Activated T-helper 9 cell treated with anti-CD3 and anti-CD28 coated beads, Interleukin-2, amount 50 U/mL, for 16 hours (primary cell): ENCODE data around the gene TREM1.

Source experiments
- DNase-seq: peaks from one replicate; pipeline ENCODE4 v3.0.0-alpha.2; 2020; ENCODE audit warnings: low read depth

TREM1 gene

DNA sequence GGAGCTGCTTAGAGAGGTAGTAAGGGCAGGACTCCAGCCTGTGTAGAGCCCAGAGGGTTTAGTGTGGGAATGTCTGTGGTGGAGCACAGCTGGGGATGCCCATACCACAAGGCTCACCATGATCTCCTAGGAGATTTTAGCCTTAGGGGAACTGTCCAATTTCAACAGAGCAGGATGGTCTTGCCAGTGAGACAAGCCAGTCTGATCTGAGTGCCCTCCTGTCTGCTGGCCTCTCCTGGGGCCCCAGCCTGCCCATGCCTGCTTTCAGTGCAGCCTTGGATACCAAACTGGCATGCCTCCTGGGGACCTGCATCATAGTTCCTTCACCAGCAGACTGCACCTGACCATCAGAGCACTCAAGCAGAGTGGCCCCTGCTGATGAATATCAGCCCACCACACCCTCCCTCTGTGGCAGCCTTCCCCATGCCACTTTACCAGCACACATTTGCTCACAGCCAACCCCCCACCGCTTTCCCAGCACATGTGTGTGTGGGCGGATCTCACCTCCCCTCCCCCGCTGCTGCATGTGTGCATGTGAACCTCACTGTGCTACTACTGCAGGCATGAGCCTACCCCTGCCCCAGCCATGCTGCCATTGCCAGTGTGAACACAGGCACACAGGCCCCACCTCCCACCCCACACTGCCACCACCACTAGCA is 7.9 kb upstream of the TREM1 start:
- DNase-seq = no peak

DNA sequence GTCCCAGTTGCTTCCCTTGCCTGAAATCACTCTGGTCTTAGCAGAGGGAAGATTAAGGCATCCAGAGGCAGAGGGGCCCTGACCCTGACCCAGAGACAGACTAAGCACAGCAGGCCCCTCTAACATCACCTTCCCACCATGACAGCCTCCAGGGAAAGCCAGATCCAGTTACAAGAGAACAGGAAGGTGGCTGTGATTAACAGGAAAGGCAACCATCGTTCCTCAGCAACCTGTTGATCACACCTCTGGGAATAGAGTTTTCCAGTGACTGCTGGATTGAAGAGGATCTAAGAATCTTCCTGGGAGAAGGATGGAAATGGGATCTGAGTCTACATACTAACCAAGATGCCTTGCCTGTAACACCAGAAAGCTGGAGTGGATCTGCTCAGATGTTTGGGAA is 5.2 kb upstream of the TREM1 start:
- no peak for DNase-seq

DNA sequence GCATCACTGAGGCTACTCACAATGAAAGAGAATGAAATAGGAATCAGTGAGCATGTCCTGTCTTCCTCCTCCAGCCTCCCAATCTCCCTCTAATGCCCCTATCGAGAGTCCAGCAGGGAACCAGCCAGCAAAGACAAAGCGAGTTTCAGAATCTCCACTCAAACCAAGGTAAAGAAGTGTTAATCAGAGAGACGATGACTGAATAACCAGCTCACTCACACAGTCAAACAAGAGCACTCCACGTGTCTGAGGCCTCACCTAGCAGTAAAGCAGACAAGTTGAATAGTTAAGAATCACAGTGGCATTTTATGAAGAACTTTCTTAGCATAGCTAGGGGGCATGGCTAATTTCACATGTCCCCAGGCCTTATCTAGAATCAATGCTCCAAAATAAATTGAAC is 3.3 kb upstream of the TREM1 start:
- DNase-seq = no peak

DNA sequence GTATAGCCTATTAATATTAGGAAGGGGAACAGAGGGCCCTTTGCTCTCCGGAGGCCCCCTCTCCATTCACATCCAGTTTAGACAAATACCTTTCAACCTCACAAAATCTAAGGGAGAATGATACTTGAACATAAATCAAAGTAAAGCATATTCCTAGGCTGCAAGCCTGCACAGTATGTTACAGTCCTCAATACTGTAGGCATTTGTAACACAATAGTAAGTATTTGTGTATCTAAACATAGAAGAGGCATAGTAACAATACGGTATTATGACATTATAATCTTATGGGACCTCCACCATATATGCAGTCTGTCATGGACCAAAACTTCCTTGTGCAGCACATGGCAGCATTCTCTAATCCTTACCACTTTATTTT is 2.3 kb upstream of the TREM1 start:
- no peak for DNase-seq

DNA sequence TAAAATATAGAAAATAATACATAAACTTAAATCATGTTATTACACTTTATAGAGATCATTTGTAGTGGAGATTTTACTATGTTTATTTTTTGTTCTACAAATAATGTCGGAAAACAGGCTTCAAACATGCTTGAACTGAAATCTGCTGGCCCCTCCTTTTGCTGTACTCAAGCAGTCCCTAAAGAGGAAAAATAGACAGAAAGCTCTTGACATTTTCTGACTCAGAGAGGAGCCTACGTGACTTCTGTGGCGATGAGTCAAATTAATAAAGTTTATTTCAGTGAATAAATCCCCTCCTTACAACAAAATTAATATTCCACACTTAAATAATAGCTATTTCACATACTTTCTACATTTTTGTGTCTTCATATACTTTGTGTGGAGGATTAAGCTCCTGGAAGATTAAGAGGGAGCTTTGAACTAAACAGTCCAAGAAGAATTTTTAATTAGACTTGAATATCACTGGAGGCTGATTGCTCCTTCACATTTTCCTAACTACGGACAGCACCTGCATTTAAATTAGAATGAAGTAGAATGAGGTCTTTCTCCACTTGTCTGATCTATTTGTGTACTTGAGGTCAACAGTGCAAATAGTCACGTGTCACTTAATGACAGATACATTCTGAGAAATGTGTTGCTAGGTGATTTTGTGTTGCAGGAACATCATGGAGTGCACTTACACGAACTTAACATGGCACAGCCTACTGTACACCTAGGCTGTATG is 1.7 kb upstream of the TREM1 start:
- DNase-seq = no peak

DNA sequence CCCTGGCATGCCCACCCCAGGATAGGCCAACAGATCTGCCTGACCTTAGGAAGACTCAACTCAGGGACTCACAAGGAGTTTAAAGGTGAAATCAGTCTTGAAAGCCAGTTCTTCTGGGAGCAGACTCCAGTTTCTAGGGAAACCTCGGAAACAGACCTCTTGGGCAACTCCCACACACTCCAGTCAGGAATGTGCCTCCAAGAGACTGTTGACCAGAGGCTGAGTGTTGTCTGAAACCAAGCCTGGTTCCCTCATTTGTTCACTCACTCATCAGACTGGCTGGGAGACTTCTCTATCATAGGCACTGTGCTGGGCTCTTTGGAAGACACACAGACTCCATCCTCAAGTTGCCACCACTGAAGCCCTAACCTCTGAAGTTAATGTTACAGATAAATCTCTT is 1.8 kb downstream of the TREM1 start:
- DNase-seq = no peak

DNA sequence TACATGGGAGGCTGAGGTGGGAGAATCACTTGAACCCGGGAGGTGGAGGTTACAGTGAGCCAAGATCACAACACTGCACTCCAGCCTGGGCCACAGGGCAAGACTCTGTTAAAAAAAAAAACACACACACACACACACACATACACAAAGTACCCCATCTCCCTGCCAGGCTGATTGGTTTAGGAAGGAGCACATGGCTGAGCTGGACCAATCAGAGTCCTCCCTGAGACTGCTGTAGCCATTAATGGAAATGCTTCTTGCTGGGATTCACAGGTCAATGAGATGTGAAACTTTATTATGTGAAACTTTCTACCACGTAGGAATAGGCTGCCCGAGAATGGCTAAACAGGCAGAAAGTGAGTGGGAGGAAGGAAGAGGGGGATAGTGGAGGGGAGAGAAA is 2.9 kb downstream of the TREM1 start:
- DNase-seq = no peak

DNA sequence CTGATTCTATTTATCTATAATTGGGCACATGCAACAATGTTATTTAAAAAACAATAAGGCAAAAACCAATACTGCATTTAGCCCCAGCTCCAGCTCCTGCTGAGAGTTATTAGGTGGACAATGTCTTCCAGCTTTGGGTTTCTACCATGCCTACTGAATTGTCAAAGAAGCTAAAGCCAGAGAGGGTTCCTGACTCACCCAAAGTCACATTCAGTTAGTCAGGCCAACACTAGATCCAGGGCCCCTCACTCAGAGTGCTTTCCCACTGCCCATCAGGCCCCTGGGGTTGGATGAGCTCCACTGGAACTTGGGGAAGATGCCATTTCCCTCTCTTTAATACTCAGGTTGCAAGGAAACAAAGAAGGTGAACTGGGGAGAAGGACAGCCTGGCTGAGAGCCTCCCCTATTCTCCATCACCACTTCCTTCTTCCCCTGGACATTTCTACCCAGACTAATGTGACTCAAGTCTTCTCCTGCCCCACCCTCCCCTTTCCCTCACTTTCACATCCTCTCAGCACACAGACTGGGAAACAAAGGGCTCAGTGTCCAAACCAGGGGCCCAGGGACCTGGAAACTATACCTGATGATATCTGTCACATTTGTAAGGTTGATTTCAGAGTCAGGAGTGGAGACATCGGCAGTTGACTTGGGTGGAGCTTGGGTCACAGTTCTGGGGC is 6.0 kb downstream of the TREM1 start:
- no peak for DNase-seq

DNA sequence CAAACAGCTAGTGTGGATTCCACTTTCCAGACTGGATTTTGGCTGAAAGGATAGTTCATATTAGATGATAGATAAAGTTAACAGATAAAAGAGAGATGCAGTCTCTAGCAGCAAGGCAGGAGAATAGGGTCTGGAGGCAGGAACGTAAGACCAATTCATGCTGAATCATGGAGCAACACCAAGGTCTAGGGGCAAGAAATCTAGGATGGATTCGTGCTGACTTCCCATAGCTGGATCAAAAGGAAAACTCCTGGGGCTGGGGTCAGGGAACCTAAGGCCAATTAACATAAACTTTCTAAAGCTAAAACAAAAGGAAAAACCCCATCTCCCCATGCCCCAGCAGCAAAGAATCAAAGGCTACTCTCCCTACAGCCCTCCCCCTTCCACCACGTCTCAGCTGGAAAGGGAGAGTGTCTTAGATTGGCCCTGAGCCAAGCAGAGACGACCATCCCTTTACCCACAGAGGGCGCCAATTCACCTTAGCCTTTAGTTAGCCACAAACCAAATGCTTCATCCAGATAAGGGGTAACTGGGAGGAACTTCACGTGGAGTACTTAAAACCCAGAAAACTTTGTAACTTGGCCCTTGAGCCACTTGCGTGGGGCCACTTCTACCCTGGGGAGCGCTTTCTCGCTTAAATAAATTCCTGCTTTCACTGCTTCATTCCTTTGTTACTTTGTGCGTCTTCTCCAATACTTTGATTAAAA is 7.6 kb downstream of the TREM1 start:
- DNase-seq = peak; percentile 31

DNA sequence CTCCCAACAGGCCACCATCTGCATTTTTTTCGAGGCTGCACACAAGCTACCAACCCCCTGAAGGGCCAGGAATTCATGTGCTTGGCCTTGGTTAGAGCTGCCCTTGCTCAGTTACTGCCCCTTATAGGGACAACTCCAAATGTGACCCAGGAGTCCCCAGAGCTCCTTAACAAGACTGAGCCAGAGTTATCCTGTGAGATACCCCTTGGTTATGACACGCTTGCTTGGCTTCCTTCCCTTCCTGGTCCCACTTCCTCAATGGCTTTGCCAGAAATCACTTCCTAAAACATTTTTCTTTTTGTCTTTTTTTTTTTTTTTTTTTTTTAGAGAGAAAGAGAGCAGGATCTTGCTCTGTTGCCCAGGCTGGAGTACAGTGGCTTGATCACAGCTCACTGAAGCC is 8.9 kb downstream of the TREM1 start:
- DNase-seq = no peak

DNA sequence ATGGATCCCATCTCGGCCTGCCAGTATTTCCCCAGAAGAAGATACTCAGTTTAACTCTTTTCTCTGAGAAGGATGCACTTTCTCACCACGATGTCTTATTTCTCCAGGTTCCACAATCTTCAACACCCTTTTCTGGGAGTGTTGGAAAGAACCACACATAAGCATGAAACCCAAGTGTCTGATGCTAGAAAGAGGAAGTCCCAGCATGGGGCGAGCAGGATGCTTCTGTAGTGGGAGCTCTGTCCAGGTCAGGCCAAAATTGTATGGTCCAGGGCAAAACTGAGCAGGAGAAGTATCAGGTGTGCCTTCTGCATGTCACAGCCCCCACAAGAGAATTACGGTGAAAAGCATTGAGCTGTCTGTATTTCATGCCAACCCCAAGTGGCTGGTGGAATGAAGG is 11.0 kb downstream of the TREM1 start:
- DNase-seq = no peak

DNA sequence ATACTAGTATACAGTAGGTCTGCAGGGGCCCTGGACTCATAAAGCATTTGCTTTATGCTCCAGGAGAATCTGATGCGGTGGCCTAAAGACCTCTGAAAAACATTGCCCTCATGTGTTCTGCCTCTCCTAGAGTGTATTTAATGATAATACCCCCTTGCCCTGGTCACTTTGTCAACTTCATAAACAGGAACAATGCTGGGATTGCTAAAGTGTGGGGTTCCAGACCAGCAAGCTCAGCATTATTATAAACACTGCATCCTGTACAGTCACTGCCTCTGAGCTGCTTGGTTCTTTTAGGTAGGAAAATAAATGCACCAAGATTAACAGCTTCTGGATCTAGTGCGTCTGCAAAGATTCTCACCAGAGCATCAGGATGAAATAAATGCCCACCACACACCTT is 12.2 kb downstream of the TREM1 start:
- no peak for DNase-seq

DNA sequence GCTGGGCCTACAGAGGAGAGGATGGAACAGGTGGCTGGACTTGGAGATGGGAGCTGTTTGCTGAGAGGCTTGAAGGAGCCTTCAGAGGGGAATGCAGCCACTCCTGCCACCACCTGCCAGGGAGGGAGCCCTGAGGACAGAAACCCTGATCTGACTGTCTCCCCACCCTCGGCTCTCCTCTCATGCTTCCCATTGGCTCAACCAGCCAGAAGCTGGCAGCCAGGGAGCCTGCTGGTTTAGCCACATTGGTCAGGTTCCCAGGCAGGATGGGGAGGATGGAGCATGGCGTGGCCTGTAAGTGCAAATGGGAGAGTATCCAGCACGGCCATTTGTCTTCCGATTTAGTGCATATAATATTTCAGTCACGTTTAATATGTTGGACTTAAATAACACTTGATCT is 12.8 kb downstream of the TREM1 start:
- DNase-seq = no peak

DNA sequence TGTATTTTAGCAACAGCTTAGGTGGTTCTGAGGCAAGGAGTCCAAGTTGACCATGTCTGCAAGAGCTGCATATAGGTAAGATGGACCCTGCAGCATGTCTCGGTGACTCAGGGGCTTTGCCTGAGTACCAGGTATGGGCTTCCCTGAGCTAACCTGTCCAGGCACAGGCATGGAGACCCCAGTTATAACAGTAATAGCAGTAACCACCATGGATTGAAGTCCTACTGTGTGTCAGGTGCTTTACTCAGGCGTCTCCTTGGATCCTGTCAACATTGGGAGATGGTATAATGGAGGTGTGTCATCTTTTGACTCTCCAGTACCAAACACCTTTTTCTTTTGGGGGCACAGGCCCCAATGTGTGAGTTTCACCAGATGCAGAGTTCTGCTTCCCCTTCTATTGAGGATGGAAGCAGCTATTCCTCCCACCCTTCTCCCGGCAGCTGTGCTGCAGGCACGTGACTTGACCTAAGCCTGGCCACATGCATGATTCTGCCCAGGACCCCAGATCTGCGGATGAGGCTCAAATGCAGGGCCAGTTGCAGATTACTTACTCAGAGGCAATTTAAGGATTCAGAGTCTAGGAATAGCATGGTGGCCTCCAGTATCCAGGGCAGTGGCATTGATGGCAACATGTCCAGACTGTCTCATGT is 13.8 kb downstream of the TREM1 start:
- no peak for DNase-seq

DNA sequence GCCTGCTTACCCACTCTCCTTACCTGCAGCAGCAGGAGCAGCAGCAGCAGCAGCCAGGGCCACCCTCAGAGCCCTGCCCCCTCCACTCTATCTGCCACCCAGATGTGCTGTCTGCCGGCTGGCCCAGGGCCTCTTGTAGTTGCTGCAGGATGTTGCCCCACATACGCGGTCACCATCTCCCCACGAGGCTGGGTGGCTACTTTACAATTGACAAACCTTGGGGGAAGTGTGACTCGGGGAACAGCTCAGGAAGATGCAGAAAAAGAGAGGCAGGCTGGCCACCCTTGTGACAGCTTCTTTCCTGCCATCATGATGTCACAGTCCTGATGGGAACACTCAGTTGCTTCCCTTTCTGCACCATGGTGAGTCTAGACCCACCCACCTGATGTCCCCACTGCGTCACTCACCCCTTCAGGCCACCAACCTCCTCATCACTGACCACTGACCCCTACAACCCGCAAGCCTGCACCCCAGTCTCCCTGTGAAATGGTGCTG is 14.5 kb downstream of the TREM1 start:
- DNase-seq = no peak

DNA sequence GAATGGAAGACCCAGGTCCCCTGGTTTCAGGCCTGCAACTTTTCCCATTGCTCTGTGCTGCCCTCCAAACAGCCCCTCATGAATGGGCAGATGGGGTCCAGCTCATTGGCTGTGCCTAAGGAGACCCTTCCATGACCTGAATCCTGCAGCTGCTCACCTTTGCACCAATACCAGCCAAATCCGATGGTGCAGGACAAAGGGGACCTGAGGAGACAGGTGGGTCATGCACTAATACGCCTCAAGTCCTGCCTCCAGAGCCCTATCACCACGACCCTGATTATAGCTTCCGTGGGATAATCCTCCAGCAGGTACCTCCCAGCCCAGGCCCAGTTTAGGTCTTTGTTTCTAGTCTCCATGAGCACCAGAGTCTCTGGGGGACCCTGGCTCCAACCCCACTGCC is 16.8 kb downstream of the TREM1 start:
- no peak for DNase-seq

DNA sequence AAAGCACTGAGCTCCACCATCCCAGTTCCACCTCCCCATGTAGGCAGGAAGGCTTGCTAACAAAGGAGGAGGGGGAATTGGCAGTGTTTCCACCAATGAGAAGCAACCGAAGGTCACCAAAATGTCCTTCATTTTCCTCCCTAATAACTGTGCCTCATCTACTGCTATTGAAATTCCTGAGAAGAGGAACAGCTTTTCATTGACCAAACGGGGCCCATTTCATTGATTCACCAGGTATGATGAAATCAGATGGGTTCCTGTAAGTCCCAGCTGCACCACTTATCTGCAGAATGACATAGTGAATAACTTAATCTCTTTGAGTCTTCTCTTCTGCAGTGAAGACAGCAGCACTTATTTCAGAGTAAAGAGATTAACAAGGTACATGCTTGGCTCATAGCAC is 17.3 kb downstream of the TREM1 start:
- DNase-seq = no peak

DNA sequence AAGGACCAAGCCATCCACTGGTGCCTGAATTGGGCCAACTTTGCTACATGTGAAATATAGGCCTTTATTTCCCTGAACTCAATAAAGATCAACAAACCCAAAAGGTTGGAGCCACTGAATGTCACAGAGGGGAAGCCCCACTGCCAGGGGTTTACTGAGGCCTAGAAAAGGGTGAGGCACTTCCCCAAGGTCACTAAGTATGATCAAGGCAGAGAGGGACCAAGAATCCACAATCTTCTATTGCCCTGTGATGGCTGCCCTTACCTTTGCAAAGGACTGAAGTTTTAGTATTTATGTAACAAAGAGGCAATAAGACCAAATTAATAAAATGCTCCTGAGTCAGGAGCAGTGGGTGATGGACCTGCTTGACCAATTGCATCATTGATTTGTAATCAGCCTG is 18.0 kb downstream of the TREM1 start:
- no peak for DNase-seq

DNA sequence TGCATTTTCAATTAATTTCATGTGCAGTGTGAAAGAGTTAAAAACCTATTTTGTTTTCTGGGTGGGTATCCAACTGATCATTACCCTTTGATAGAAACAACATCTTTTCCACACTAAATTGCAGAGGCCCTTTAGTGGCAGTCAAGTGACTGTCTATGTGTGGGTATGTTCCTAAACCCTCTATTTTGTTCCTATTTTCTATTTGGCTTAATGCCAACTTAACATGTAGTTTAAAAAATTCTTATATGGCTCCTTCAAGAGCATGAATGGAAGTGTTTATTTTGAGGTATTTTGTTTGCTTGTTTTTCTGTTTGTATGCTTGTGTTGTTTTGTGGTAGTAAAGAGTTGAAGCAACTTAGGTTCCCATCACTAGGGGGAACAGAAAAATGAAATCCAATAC is 19.9 kb downstream of the TREM1 start:
- no peak for DNase-seq

DNA sequence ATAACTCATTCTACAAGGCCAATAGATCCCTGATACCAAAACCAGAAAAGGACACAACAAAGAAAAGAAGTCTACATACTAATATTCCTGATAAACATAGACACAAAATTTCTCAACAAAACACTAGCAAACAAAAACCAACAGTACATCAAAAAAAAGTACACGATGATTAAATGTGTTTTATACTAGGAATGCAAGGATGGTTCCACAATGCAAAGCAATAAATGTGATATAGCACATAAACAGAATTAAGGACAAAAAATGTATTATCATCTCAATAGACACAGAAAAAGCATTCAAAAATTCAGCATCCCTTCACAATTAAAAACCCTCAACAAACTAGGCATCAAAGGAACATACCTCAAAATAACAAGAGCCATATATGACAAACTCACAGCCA is 23.2 kb downstream of the TREM1 start:
- no peak for DNase-seq

DNA sequence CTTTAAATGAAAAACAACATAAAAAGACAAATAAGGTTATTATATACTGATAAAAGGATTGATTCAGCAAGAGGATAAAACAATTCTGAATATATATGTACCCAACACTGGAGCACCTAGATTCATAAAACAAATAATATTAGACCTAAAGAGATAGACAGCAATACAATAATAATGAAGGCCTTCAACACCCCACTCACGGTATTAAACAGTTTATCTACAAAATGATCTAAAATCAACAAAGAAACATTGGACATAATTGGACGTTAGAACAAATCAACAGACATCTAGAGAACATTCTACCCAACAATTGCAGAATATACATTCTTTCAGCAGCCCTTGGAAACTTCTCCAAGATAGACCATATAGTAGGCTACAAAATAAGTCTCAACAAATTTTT is 24.1 kb downstream of the TREM1 start:
- DNase-seq = no peak

DNA sequence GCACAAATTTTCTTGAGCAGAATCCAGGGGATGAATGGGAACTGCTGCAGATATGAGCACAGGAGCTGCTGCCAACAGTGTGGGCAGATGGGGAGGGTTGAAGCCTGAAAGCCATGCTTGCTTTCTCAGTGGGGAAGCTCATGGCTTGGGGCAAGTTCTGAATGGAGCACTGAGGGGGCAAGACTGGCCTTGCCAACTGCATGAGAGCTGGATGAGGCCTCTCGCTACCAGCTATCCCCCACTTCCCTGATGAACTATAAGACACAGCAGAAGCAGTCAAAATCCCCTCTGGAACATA is 28.3 kb downstream of the TREM1 start:
- DNase-seq = no peak
